DMS153 treated with DMSO at 0.1 percent for 48 hours (cell line): ENCODE measurements around the gene CEBPB.
"Not testable (repeated sequence)": the region's sequence is repeated elsewhere in the genome, so short reads cannot be mapped to it uniquely, and the experiment has no call there.

ENCODE experiments used
- DNase-seq: peaks from one replicate; lab custom pipeline; 2025; ENCODE audit not compliant: unreplicated experiment; lab: John Stamatoyannopoulos, UW

The CEBPB gene

DNA sequence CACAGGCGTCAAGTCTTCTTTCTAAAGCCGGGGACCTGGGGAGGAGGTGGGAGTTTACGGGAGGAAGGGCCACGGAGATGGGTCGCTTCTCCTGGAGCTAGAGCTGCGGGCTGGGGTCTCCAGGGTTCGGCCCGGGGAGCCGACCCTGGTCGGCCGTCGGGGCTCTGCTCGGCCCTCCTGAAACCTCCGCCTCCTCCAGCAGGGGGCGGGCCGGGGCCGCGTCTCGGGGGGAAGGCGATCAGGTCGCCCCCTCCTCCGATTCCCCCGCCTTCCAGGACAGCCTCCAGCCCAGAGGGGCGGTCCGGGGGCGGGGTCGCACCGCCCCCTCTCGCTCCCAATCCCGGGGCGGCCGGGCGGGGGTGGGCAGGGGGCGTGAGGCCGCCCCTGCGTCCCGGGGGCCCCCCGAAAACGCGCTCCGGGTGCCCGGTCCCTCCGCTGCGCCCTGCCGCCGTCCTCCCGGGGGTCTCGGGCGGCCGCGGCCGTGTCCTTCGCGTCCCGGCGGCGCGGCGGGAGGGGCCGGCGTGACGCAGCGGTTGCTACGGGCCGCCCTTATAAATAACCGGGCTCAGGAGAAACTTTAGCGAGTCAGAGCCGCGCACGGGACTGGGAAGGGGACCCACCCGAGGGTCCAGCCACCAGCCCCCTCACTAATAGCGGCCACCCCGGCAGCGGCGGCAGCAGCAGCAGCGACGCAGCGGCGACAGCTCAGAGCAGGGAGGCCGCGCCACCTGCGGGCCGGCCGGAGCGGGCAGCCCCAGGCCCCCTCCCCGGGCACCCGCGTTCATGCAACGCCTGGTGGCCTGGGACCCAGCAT, at the start of gene CEBPB:
CEBPB (plus strand) TSS at position 580 of the 814 bp plus-strand sequence; CDS start at position 784, 204 bp downstream.
- DNase-seq, result peak; percentile 45

GRCh38 chr20:50141018-50141675, 49.5 kb upstream of the CEBPB start:
- DNase-seq, result no peak

GRCh38 chr20:50141811-50142561, 48.6 kb upstream of the CEBPB start:
- DNase-seq, result no peak

GRCh38 chr20:50142812-50143211, 47.8 kb upstream of the CEBPB start:
- DNase-seq, result no peak

GRCh38 chr20:50144362-50144761, 46.3 kb upstream of the CEBPB start:
- DNase-seq, result no peak

DNA sequence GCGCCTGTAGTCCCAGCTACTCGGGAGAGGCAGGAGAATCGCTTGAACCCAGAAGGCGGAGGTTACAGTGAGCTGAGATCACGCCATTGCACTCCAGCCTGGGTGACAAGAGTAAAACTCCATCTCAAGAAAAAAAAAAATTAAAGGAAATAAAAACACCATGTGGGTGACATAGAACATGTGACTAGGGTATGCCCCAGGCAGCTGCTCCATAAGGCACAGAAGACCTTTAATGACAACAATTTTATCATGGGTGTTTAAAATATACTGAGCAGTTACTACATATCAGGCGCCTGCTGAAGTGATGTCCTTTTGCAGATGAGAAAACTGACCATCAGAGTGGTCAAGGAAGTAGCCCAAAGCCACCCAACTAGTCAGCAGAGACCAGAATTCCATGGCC, 45.1 kb upstream of the CEBPB start:
- no peak for DNase-seq

DNA sequence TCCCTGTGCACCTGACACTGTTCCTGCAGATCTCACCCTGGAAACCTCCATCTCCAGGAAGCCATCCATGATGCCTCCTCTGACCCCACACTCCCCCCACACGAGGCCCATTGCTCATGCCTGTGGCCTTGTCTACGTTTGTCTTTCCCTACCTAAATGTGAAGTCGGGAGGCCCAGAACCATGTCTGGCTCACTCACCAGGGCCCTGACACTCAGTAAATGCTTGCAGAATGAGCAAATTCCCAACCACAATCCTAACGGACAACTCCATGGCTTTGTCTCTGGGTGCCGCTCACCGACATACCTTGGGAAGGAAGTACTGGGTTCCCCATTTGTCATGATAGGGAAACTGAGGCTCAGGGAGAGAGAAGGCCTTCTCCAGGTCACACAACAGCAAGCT, 44.4 kb upstream of the CEBPB start:
- DNase-seq, result no peak

DNA sequence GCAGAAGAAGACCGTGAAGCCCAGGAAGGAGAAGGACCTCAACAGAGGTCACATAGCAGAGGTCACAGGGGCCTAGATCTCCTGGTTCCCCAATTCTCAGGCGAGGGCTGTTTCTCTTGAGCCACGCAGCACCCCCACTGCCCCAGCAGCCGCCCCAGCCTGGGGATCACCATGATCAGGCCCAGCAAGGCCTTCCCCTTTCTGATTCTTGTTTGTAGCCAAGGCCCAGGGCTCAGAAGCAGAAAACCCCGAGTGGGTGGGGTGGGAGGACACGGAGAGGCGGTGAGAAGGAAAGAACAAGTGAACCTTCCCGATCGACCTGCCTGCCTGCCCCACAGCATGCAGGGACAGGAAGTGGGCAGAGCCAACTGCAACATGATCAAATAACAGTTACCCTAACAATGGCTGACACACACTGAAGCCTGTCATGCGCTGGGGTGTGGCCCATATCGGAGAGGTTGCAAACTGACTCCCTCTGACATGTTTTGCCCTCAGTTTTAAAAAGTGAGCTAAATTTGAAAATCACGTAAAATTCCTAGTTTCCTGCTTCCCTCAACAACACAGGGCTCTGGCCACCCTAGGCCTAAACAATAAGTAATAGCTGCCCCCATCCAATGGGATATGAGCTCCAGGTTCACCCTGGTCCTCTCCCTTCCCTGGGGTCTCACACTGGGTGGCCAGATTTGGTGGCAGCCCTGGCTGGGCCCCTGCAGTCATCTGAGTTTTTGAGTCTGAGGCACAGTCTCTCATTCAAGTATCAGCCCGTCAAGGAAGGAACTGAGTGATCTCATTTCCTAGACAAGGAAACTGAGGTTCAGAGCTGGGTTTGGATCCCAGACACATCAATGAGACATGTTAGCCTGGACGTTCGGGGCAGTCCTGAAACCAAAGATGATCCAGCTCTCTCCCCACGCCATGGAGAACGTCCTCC, 43.6 kb upstream of the CEBPB start:
- peak; percentile 54 for DNase-seq

GRCh38 chr20:50149481-50150254, 41.0 kb upstream of the CEBPB start:
- no peak for DNase-seq

DNA sequence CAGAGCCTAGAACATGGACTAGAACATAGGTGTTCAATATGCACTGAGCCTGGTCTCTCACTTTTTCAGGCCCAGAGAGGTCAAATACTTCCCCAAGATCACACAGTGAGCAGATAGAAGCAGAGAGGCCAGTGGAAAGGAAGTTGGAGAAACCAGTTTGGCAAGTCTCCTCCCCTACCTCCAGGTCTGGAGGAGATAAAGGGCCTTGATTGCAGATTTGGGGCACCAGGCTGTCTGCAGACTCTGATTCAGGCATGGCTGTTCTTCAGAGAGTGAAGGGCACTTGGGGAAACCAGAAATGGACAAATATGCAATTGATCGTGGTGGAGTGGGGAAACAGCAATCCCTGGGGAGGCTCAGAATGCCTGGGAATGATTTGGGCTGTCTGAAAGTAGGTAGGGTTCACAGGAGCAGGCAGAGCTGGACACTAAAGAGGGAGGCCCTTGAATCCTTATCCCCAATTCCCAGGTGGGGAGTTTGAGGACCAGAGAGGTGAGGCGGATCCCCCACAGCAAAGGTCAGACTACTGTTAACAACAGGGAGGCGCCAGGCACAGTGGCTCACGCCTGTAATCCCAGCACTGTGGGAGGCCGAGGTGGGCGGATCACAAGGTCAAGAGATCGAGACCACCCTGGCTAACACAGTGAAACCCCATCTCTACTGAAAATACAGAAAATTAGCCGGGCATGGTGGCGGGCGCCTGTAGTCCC, 39.4 kb upstream of the CEBPB start:
- DNase-seq, result no peak

DNA sequence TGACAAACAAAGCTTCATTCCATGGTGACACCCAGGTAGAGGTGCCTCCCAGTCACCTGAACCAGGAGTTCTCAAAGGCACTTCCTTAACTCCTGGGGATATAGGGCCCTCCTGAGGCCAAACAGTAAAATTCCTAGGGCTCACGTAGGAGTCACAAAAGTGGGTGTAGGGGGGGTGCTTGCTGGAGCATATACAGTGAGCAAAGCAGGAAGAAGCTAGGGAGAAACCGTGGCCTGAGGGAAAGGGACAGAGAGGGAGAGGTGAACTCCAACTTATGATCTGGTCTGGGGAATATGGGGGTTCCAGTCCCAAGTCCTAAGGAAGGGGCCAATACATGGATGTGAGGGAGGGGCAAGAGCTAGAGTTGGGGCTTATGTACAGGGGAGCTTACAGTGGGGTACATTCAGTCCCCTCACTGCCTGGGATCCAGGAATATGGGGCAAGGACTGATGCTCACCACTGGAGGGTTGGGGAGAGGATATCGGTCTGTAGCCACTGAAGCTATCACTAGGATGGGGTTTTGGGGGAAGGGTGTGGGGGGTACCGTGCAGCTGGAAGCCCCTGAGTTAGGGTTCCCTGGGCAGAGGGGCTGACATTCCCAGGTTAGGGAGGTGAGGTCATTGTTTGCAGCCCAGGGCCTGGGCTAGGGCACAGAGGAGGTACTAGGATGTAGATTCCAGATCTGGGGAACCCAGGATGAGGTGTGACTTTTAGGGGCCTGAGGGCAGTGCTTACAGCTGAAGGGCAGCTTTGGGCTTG, 38.1 kb upstream of the CEBPB start:
- no peak for DNase-seq

DNA sequence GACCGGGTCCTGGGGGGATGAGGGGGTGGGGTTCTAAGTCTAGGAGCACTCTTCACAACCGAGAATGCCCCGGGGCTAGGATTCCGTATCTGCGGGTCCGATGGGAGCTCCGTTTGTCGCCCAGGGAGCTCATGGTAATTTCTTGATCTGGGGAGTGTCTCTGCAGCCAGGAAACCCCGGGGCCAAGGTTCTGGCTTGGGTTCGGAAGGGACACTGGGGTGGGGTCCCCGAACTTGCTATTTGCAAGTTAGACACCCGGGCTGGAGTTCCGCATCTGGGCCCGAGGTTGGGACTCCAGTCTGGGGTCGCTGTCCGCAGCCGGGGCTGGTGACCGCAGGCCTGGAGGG, 37.5 kb upstream of the CEBPB start:
- DNase-seq, result no peak

GRCh38 chr20:50153500-50154377, 36.9 kb upstream of the CEBPB start, which contains the start of gene PEDS1:
Gene PEDS1 (minus strand): TSS chr20:50153723. CDS start chr20:50153637, 86 bp downstream.
- DNase-seq, result peak; percentile 52

- not testable (repeated sequence) for DNase-seq
These were observed 29.1 kb upstream of the CEBPB start for GRCh38 chr20:50161494-50161893.

- DNase-seq, result no peak
These were observed 26.9 kb upstream of the CEBPB start for GRCh38 chr20:50163570-50164317.

DNA sequence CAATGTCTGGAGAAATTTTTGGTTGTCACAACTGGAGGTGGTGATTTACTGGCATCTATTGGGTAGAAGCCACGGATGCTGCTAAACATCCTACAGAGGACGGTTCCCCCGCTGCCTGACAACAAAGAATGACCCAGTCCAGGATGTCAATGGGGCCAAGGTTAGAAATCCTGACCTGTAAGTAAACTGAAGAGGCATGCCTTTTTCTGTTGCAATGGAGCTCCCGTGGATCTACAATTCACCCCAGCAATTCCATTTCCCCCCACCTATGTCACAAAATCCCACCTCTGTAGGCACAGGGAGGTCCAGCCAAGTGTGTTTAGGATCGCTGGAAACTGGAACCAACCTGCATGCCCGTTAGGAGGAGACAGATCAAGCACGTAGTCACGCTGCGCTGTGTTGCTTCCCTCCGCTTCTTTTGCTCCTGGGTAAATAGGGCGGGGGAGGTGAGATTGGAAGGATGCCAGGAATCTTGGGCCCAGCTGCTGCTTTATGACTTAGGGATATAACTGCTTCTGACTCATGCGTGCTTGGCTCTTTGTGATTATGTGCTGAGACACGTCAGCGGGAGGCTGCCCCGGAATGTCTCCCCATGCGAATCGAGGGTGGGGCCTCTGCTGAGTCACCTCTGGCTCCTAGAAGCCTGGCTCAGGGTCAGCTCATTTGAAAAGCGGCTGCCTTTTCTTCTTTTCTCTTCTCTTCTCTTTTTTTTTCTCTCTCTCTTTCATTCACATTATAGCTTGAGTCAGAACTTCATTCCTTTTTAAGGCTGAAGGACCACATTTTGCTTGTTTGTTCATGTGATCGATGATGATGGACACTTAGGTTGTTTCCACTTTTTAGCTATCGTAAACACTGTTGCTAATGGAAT, 24.7 kb upstream of the CEBPB start:
- peak; percentile 98 for DNase-seq
